BLaER1 treated with 17β-estradiol and CSF1 and Interleukin-3, amounts not matched to agents 10 nM and 100 nM (cell line): ENCODE results near the gene PDE4B.
A peak's percentile ranks its signal among the peaks of the same experiment; 100 is the strongest.

Source experiments
- H3K27ac ChIP-seq, 11 experiments: shearing (Covaris generic); formaldehyde crosslinking; 2 replicates each; pipeline ENCODE4 v1.8.1; 2022
- H3K27me3 ChIP-seq, 11 experiments: shearing (Covaris generic); formaldehyde crosslinking; 2 replicates each; pipeline ENCODE4 v1.8.1; 2022
- H3K36me3 ChIP-seq, 11 experiments: shearing (Covaris generic); formaldehyde crosslinking; 2 replicates each; pipeline ENCODE4 v1.8.1; 2022
- H3K4me1 ChIP-seq, 10 experiments: shearing (Covaris generic); formaldehyde crosslinking; 2 replicates each; pipeline ENCODE4 v1.8.1; 2022
- H3K4me2 ChIP-seq, 11 experiments: shearing (Covaris generic); formaldehyde crosslinking; 2 replicates each; pipeline ENCODE4 v1.8.1; 2022
- H3K4me3 ChIP-seq, 10 experiments: shearing (Covaris generic); formaldehyde crosslinking; 2 replicates each; pipeline ENCODE4 v1.8.1; 2022
- H3K9ac ChIP-seq, 11 experiments: shearing (Covaris generic); formaldehyde crosslinking; 2 replicates each; pipeline ENCODE4 v1.8.1; 2022
- H3K9me3 ChIP-seq, 11 experiments: shearing (Covaris generic); formaldehyde crosslinking; replicated peaks in 1 of 11; 2 replicates each; pipeline ENCODE4 v1.8.1; 2022
- H4K20me1 ChIP-seq, 11 experiments: shearing (Covaris generic); formaldehyde crosslinking; 2 replicates each; pipeline ENCODE4 v1.8.1; 2022
- Cebpa-rat ChIP-seq, 11 experiments: shearing (Covaris generic); IDR thresholded peaks; 2 replicates each; pipeline ENCODE4 v1.8.1; 2022

PDE4B gene

DNA sequence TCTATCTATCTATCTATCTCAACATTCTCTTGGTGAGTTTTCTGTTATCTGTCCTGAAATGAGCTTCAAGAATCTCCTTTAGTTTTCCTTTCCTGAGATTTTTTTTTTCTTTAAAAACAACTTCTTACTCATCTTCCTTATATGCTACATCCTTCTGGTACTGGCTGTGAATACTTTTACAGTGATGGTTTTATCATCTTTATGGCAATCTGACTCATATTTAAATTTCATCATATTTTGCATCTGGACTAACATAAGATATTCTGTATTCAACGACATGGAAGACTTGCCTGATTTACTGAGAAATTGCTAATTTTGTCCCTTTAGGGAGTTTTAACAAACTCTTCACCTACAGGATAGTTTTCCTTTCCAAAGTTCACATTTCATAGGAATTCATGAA lies 33.0 kb downstream of the PDE4B start:
- Histone ChIP-seq H3K4me3 (no peak overlapping the region), H3K27ac (no peak overlapping the region), H4K20me1 (no peaks in the 10 kb centered on the region), H3K27me3 (no peaks in the 10 kb centered on the region), H3K9ac (no peak overlapping the region), H3K36me3 (no peaks in the 10 kb centered on the region), H3K4me1 (peaks cover 0 to 15% (median 0%) of the 10 kb centered on the region in 10 experiments; a peak in 5 of 20 replicates), H3K4me2 (no peak overlapping the region), H3K9me3 (no peaks in the 10 kb centered on the region)
- no peak for TF ChIP-seq Cebpa-rat (IDR thresholded peaks at IDR 0.05)

DNA sequence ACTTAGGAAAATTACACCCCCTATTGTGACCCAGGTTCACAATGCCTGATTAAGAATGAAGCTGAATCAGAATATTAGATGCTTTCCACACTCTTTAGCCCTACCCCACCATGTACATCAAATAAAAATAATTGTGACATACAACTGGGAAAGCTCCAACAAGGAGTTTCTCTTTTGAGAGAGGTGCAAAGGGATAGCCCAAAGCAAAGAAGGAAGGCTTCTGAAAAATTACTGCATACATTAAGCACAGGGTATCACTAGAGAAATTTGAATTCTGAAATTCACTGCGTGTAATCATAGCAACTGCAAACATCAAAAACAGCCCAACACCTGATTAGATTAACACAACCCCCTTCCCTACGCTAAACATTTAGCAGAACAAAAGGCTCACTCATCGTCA lies 34.1 kb downstream of the PDE4B start:
- Histone ChIP-seq H3K9ac (no peak overlapping the region), H3K9me3 (no peaks in the 10 kb centered on the region), H3K4me1 (peaks cover 0 to 4% (median 0%) of the 10 kb centered on the region in 10 experiments; a peak in 3 of 20 replicates), H3K27me3 (no peaks in the 10 kb centered on the region), H3K27ac (no peak overlapping the region), H3K4me2 (no peak overlapping the region), H3K36me3 (no peaks in the 10 kb centered on the region), H4K20me1 (no peaks in the 10 kb centered on the region), H3K4me3 (no peak overlapping the region)
- TF ChIP-seq Cebpa-rat (IDR thresholded peaks at IDR 0.05) = no peak

DNA sequence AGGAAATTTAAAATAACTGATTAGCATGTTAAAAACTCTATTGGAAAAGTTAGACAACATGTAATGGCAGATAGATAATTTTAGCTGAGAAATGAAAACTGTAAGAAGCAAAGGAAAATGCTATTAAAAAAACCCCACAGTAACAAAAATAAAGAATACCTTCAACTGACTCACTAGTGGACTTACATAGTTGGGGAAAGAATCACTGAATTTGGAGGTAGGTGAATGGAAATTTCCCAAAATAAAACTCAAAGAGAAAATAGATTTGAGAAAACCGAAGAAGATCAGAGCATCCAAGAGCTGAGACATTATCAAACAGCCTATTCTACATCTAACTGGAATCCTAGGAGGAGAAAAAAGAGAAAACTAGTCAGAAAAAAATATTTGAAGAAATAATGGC lies 34.7 kb downstream of the PDE4B start:
- H3K27me3 ChIP-seq = no peaks in the 10 kb centered on the region
- H3K9ac ChIP-seq = no peak overlapping the region
- no peak overlapping the region for H3K4me2 ChIP-seq
- no peak overlapping the region for H3K27ac ChIP-seq
- no peaks in the 10 kb centered on the region for H3K36me3 ChIP-seq
- no peak for TF ChIP-seq Cebpa-rat (IDR thresholded peaks at IDR 0.05)
- H3K4me1 ChIP-seq = no peaks in the 10 kb centered on the region
- no peaks in the 10 kb centered on the region for H4K20me1 ChIP-seq
- H3K9me3 ChIP-seq = no peaks in the 10 kb centered on the region
- no peak overlapping the region for H3K4me3 ChIP-seq

DNA sequence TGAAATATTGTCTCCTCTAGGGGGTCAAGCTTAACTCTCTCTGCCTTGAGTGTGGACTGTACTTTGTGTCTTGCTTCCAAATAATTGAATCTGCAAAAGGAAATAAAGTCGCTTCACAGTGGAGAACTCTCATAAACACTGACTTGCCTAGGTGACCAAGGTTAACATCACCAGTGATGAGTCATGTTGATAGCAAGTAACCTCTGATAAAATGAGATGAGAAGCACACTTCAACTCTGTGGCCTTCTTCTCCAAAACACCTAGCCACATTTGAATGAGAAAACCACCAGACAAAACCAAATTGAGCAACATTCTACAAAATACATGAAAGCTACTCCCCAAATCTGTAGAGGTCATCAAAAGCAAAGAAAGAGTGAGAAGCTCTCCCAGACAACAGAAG lies 37.6 kb downstream of the PDE4B start:
- H3K9ac ChIP-seq = no peak overlapping the region
- H3K4me2 ChIP-seq = no peak overlapping the region
- no peak for TF ChIP-seq Cebpa-rat (IDR thresholded peaks at IDR 0.05)
- H3K36me3 ChIP-seq = no peaks in the 10 kb centered on the region
- H4K20me1 ChIP-seq = no peaks in the 10 kb centered on the region
- H3K27ac ChIP-seq = no peak overlapping the region
- H3K4me3 ChIP-seq = no peak overlapping the region
- no peaks in the 10 kb centered on the region for H3K27me3 ChIP-seq
- no peaks in the 10 kb centered on the region for H3K4me1 ChIP-seq
- H3K9me3 ChIP-seq = no peaks in the 10 kb centered on the region

DNA sequence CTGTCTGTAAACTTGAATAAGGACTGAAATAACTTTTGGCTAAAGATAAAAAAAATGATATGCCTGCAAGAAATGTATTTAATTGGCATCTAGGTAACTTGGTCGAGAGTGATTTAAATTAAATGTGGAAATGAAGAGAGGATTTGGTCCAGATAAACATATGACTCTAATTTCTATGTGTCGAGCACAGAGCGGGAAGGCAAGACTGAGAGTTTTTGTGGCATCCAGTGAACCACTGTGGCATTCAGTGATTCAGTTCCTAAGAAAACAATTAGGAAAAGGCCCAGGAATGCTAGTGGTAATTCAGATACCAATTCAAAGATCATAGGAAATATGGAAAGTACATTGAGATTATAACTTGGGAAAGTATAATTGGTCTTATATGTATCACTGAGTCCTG lies 39.6 kb downstream of the PDE4B start:
- Histone ChIP-seq H3K9ac (no peak overlapping the region), H3K4me2 (no peak overlapping the region), H3K4me3 (no peak overlapping the region), H3K36me3 (no peaks in the 10 kb centered on the region), H3K27ac (no peak overlapping the region), H3K4me1 (no peaks in the 10 kb centered on the region), H3K27me3 (no peaks in the 10 kb centered on the region), H3K9me3 (no peaks in the 10 kb centered on the region), H4K20me1 (no peaks in the 10 kb centered on the region)
- TF ChIP-seq Cebpa-rat (IDR thresholded peaks at IDR 0.05) = no peak

DNA sequence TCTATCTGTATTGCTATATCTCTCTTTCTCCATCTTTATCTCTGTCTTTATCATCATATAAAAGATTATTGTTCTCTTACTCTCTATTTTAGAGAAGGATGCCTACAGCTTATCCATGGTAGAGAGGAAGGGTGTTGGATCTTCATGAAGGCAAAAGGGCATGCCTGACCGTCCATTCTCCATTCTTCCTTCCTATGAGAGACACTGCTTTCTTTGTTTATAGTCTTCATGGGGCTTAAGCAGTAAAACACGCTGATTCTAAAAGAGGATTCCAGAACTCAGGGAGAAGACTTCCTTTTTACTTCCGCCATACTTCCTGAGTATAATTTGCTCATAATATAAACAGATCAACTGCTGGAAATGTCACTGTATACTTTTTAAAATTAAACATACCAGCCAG lies 44.0 kb downstream of the PDE4B start:
- Histone ChIP-seq H3K27ac (no peak overlapping the region), H3K4me2 (no peak overlapping the region), H4K20me1 (no peaks in the 10 kb centered on the region), H3K9ac (no peak overlapping the region), H3K4me1 (no peaks in the 10 kb centered on the region), H3K27me3 (no peaks in the 10 kb centered on the region), H3K4me3 (no peak overlapping the region), H3K9me3 (no peaks in the 10 kb centered on the region), H3K36me3 (no peaks in the 10 kb centered on the region)
- no peak for TF ChIP-seq Cebpa-rat (IDR thresholded peaks at IDR 0.05)

DNA sequence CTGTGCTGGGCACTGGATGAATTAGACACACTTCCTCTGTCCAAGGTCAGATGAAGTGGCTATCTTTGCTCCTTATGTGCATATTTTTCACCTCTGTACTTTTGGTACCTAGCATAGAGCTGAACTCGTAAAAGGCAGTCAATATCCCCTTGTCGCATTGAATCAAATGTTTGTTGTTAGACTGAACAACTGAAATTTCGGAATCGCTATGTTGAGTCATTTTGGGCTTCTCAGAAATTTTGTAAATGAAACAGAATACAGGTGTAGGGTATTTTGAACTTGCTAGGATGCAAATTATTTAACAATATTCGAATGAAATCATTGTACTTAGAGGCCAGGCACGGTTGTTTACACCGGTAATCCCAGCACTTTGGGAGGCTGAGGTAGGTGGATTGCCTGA lies 48.0 kb downstream of the PDE4B start:
- no peak overlapping the region for H3K4me2 ChIP-seq
- H3K9me3 ChIP-seq = no peaks in the 10 kb centered on the region
- no peak for TF ChIP-seq Cebpa-rat (IDR thresholded peaks at IDR 0.05)
- no peak overlapping the region for H3K4me3 ChIP-seq
- peaks cover 0 to 12% (median 0%) of the 10 kb centered on the region in 10 experiments; a peak in 5 of 20 replicates for H3K4me1 ChIP-seq
- no peaks in the 10 kb centered on the region for H4K20me1 ChIP-seq
- H3K9ac ChIP-seq = no peak overlapping the region
- no peak overlapping the region for H3K27ac ChIP-seq
- H3K27me3 ChIP-seq = no peaks in the 10 kb centered on the region
- H3K36me3 ChIP-seq = no peaks in the 10 kb centered on the region

DNA sequence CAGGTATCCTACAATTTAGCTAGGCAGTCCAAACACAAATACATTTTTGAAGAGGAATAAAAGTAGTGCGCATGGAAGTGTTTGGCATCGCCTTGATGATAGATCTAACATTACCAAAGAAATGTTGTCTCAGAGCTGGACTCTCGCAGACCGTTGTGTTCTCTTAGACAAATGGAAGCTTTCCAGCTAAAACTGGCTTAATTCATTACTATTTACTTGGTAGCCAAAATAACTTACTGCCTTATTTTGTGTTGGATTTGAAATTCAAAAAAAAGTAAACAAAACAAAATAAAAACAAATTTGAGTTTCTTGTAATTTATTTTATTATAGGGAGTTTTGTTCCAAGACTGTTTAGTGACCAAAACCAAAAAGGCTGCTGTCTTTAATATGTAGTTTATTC lies 51.6 kb downstream of the PDE4B start:
- no peak overlapping the region for H3K4me3 ChIP-seq
- no peak overlapping the region for H3K4me2 ChIP-seq
- H3K4me1 ChIP-seq = peaks cover 0 to 22% (median 0%) of the 10 kb centered on the region in 10 experiments; a peak in 7 of 20 replicates
- H3K36me3 ChIP-seq = no peaks in the 10 kb centered on the region
- H3K27ac ChIP-seq = no peak overlapping the region
- TF ChIP-seq Cebpa-rat (IDR thresholded peaks at IDR 0.05) = no peak
- no peak overlapping the region for H3K9ac ChIP-seq
- H4K20me1 ChIP-seq = no peaks in the 10 kb centered on the region
- no peaks in the 10 kb centered on the region for H3K27me3 ChIP-seq
- peaks cover 4 to 8% (median 5%) of the 10 kb centered on the region in 11 experiments; a peak in 19 of 22 replicates for H3K9me3 ChIP-seq

DNA sequence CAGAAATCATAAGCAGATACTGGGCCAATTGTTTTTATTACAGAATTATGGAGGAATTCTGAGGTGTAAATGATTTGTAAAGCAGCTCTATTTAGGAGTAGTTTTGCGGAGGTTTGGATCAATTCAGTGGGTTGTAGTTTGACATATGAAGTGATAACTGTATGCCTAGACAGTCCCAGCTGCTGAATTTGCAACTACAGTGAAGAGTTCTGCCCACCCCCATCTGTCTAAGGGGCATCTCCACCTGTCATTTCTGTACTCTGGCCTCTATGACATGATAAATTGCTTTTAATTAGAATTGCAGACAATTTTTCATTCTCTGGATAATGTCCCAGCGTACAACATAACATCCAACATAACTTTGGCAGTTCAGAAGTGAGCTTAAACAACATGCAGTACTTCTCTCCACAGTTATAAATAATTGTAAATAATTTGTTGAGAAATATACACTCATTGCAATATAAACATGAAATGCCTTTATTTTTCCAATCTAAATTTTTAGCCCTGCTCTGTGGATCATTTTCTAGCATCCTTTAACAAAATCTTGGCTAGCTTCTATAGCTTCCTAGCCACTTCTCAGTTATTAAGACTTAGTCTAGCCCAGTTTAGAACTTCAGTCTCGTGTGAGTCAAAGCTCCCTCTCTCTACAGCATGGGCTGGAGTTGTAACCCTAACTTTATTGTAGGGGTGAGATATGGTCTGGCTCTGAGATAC lies 52.3 kb downstream of the PDE4B start:
- no peak overlapping the region for H3K4me3 ChIP-seq
- no peak overlapping the region for H3K9ac ChIP-seq
- peaks cover 0 to 22% (median 0%) of the 10 kb centered on the region in 10 experiments; a peak in 7 of 20 replicates for H3K4me1 ChIP-seq
- TF ChIP-seq Cebpa-rat (IDR thresholded peaks at IDR 0.05) = no peak
- H3K9me3 ChIP-seq = peaks cover 10 to 15% (median 12%) of the 10 kb centered on the region in 11 experiments; a peak in 20 of 22 replicates
- H3K4me2 ChIP-seq = peak overlapping the region in 3 of 11 experiments; percentile 52 to 74 (median 53); a peak in 6 of 22 replicates
- H3K36me3 ChIP-seq = no peaks in the 10 kb centered on the region
- H3K27ac ChIP-seq = 0 out of 22 replicates have a peak overlapping the region, but pooled peaks of 1 of the 11 experiments have one; percentile 47
- H3K27me3 ChIP-seq = no peaks in the 10 kb centered on the region
- no peaks in the 10 kb centered on the region for H4K20me1 ChIP-seq

DNA sequence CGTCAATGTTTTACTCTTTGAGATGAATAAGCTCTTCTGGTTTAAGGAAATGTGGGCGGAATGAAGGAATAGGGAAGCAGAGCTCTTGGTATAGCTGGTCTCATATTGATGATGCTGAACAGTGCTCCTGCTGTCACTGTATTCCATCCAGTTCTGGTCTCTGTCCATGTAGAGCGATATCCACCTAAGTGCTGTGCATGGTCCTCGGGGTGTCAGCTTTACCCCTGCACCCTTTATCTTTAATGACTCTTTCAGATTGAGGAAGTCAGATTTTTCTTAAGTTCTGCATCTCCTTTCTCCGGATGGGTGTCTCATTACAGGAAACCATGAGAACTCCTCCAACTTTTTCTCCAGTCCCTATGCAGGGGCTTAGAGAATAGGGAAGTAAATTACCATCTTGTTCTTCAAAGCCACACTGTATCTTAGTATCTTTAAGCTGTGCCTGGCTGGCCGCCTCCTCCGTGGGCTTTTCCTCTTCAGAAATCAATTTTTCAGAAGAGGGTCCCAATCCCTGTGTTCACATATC lies 52.9 kb downstream of the PDE4B start:
- Histone ChIP-seq H3K36me3 (no peaks in the 10 kb centered on the region), H3K9me3 (peaks cover 10 to 21% (median 14%) of the 10 kb centered on the region in 11 experiments; a peak in 20 of 22 replicates), H3K27ac (peak overlapping the region in 2 of 11 experiments; percentile 47 to 51; a peak in 3 of 22 replicates), H3K27me3 (no peaks in the 10 kb centered on the region), H4K20me1 (no peaks in the 10 kb centered on the region), H3K4me1 (peaks cover 0 to 22% (median 0%) of the 10 kb centered on the region in 10 experiments; a peak in 7 of 20 replicates), H3K9ac (no peak overlapping the region), H3K4me3 (no peak overlapping the region), H3K4me2 (peak overlapping the region in 3 of 11 experiments; percentile 52 to 74 (median 53); a peak in 7 of 22 replicates)
- no peak for TF ChIP-seq Cebpa-rat (IDR thresholded peaks at IDR 0.05)
